Caki2 (cell line): ENCODE measurements around the gene TMEM198. TPM values are rescaled to one million over a fixed set of nuclear protein-coding genes. Genes with fewer than 3 reads are reported as not detected.

ENCODE experiments used
- DNase-seq: peaks from one replicate; pipeline ENCODE4 v3.0.0-alpha.2; 2015; ENCODE audit warnings: low read depth
- in situ Hi-C: cut with HindIII; loops from 2 replicates; pipeline ENCODE4 v1.10.0; 2016; ENCODE audit warnings: low sequenced_read_pairs, low pct_unique_long_range_greater_than_20kb, mixed read lengths
- total RNA-seq: library from RNA; depleted of rRNA; stranded (reverse); fragments of >200 nt; shearing (Covaris generic); gene quantifications from 2 replicates; pipeline ENCODE4 v1.2.3, GENCODE V29; 2014; ENCODE audit warnings: low replicate concordance

Gene TMEM198
- total RNA-seq, 1 experiment from 2014 or later: 4.5 TPM

DNA sequence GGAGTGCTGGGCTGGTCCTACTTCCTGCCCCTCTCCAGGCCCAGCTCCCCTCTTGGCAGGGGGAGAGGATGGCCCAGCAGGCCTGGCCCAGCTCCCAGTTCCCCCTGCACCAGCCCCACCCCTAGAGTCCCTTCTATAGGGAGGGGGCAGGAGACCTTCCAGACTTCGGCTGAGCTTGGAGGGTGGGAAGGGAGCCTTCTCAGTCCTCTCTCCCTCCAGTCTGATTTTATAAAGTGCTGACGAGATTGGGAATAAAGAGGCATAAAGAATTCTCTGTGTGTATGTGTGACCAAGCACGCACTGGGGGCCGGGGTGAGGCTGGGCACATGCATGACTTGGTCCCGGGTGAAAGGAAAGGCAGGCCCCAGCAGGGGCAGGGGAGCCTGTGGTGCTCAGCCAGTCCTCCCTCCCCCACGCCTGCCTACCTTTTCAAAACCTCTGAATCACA lies 5.3 kb upstream of the TMEM198 start:
- DNase-seq: no peak
- in situ Hi-C loops: no loop called here

DNA sequence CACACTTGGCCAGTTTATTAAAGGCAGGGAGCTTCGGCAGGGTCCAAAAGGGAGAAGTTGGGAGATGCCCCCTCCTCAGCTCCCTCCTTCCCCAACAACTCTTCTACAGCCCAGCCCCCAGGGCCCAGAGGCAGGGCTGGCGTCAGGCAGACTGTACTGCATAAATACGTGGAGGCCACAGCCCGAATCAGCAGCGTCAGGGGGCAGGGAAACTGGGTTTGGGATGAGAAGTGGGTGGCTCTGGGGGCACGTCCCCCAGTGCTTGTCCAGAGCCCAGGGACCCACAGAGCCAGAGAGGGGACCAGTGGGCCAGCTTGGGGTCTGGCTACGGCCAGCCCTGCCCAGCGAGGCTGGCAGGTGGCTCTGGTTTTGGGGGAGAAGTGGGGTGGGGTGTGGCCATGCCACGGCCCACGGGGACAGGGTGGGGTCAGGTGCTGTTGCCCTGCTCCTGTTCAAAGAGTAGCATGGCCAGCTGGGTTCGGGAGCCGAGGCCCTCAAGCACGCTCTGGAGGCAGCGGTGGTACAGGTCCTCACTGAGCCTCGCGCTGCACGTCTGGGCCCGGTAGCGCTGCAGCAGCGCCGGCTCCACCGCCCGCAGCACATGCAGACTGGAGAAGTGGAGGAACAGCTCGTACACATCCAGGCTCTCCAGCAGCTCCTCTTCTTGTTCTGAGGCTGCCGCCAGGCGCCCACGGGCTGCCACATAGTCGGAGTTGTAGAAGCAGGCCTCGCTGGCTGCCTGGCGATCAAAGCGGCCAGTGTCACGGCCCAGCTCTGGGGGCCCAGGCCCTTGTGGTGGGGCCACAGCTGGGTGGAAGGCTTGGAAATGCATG lies 4.7 kb upstream of the TMEM198 start:
- in situ Hi-C loops: no loop called here

DNA sequence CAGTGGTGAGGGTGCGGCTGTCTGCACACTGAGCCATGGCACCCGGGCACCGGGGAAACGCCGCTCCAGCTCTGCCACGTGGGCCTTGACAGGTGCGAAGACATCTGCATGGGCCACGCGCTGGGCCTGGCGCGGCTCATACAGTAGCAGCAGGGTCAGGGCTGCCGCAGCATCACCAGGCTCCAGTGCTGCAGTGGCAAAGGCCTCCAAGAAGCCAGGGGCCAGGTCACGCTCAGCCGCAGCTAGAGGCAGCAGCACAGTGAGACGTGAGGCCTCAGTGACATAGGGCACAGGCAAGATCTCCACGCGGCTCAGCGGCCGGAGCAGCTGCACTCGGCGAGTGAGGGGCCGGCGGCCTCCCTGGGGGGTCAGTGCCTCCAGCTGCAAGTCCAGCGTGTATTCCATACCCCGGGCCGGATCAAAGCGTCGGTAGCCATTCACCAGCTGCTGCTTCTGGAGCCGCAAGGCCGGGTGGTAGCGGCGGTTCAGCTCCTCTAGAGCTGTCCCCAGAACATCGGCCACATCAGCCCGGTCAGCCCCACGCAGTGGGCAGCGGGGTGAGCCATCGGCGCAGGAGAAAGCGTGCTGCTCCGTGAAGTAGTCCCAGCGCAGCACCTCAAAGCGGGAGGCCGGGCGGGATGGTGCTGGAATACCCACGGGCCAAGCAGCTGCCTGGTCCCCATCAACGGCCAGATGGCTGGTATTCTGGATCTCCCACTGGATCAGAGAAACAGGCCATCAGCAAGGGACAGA lies 3.7 kb upstream of the TMEM198 start:
- DNase-seq: no peak
- in situ Hi-C loops: no loop called here

More for the DNA sequence above, 4.7 kb upstream of the TMEM198 start:
- DNase-seq: no peak

DNA sequence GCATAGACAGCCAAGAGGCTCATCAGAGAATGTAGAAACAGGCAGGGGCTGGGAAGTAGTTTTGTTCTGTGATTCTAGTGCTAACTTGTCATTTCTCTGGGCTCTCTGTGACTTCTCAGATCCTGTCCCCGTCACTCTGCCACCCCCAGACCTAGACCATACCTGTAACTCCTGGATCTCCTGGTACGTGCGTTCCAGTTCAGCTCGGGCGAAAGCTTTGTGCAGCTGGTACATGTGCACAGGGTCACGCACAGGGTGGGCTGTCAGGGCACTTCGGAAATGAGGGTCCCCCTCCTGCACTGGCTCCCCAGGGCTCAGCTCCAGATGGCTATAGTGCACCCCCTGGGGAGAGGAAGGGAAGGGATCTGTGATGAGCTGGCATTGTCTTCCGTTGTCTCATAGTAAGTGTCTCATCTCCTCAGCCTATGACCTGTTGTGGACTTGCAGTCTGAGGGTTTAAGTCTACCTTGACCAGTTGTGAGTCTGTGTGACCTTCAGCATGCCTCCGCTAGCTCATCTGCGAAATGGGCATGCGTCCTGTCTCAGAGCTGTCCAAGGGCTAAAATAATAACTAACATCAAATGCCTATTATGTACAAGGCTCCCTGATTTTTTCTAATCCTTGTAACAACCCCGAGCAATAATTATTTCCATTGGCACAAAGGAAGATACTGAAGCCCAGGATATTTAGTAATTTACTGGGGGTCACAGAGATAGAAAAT lies 2.9 kb upstream of the TMEM198 start:
- no peak for DNase-seq
- in situ Hi-C loops: no loop called here

DNA sequence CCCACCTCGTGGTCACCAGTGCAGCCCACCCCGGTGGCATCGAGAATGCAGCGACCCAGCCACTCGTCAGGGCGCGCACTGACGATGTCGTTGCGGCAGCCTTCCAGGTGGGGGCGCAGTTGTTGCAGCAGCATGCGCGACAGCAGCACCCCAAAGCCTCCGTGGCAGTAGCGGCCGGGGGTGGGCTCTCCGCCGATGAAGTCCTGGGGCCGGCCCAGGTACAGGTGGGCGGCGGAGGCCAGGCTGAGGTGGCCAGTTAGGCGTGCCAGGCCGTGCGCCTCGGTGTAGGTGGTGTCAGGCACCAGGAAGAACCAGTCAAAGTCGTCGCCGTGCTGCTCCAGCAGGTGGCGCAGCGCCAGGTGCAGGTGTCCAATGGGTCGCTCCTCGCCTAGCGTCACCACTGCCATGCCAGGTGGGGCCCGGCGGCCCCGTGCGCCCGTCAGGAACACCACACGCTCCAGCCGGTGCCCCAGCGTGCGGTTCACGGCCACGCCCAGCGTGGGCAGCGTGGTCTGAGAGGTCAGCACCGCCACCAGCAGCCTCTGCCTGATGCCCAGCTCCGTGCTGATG lies 2.1 kb upstream of the TMEM198 start:
- DNase-seq: peak; percentile 86
- in situ Hi-C loops: no loop called here

DNA sequence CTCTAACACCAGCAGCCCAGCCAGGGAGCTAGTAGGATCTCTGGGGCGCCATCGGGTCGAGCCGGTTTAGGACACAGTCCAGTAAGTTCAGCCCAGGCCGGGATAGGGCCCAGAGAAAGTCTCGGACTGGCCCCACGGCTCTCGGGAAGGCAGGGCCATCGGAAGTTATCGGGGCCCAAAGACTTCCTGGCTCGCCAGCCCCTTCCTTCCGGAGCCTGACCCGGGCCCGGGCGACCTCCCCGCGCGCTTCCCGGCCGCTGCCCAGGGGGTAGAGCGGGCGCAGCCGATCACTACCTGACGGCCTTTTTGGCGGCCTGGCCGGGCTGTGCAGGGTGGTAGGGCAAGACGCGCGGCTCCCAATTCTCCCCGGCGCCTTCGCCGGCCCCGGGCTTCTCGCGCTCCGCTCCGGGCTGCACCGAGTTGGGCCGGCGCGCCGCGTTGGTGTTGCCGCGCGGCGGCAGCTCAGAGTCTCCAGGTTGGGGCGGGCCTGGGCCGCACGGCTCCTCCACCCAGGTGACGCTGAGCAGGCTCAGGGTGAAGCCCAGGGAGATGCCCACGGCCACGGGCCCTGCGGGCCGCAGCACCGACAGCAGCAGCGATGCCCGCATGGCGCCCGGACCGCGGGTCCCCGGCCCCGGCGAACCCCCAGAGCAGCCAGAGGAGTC lies 765 bp upstream of the TMEM198 start:
- DNase-seq: peak; percentile 37
- in situ Hi-C loops: no loop called here

DNA sequence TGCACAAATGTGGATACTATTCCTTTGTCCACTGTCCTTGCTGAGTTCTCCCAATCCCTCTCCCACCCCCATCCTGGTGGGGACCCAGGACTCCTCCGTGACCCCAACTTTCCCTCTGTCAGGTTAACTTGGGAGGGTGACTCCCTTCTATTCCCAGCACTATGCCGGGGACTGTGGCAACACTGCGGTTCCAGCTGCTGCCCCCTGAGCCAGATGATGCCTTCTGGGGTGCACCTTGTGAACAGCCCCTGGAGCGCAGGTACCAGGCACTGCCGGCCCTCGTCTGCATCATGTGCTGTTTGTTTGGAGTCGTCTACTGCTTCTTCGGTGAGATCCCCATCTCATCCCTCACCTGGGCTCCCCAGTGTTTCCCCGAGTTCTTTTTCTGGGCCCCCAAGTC lies 739 bp downstream of the TMEM198 start:
- in situ Hi-C loops: no loop called here
- no peak for DNase-seq

DNA sequence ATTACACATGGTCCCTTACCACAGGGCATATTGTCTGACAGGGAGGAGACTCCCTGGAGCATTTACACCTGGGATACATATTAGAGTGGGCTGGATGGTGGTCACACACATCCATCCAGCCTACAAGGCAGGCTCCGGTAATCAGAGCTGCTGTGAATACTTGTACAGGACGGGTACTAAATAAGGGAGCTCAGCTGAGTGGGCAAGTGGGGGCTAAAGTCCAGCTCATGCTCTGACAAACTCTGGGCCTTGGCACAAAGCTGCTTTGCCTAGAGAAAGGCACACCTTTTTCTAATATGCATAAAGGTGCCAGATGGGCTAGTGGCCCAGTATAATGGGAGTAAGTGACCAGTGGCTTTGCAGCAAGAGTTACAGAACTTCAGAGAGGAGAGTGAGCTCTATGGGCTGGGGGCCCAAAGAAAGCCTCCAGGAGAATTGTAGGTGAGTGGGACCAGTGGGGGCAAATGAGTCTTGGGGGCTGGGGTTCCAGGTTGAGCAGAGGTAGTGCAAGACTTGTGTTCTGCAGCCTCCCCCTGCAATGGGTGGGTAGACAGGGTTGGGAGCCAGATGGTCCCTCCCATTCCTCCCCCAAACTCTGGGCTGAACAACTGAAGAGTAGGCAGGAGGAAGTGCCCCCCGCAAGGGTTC lies 1.6 kb downstream of the TMEM198 start:
- no peak for DNase-seq
- in situ Hi-C loops: no loop called here

DNA sequence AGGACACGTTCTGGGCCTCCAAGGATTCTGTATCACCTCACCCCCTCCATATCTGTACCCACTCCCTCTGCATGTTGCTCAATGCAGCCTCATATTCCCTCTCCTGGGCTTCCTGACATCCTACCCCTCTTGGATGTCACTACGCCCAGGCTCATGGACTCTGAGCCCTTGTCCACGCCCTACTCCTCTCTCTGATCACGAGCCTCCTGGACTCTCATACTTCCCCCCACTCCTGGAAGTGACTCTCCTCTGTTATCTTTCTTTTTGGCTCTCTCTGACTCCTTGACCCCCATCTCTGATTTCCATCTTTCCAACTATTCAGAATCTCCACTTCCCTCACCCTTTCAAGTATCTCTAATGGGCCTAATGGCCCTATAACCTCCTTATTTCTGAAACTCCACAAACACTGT lies 2.1 kb downstream of the TMEM198 start:
- in situ Hi-C loops: no loop called here
- DNase-seq: no peak

DNA sequence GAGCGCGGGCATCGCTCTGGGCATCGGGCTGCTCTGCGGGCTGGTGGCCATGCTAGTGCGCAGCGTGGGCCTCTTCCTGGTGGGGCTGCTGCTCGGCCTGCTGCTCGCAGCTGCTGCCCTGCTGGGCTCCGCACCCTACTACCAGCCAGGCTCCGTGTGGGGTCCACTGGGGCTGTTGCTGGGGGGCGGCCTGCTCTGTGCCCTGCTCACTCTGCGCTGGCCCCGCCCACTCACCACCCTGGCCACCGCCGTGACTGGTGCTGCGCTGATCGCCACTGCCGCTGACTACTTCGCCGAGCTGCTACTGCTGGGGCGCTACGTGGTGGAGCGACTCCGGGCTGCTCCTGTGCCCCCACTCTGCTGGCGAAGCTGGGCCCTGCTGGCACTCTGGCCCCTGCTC lies 3.8 kb downstream of the TMEM198 start:
- DNase-seq: no peak
- in situ Hi-C loops: no loop called here

DNA sequence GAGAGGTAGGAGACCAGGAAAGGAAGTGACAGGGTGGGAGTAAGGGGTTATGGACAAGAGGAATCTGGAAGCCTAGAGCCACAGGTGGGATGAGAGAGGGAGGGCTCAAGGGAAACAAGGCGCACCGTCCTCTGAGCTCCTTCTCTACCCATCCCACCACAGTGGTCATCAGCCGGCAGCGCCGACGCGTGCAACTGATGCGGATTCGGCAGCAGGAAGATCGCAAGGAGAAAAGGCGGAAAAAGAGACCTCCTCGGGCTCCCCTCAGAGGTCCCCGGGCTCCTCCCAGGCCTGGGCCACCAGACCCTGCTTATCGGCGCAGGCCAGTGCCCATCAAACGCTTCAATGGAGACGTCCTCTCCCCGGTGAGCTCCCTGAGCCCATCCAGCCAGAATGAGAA lies 5.2 kb downstream of the TMEM198 start:
- no peak for DNase-seq
- in situ Hi-C loops: no loop called here

DNA sequence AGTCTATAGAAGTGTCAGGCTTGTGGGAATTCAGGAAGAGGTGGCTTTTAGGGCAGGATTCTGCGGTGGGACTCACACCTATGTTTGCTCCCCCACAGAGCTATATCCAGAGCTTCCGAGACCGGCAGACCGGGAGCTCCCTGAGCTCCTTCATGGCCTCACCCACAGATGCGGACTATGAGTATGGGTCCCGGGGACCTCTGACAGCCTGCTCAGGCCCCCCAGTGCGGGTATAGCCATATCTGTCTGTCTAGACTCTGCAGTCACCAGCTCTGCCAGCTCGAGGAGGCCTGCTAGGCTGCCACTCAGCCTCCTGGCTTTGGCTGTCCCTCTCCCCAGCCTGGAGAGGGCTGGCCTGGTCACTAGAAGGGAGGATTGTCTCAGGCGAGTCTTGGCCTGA lies 5.8 kb downstream of the TMEM198 start:
- DNase-seq: no peak
- in situ Hi-C loops: no loop called here

DNA sequence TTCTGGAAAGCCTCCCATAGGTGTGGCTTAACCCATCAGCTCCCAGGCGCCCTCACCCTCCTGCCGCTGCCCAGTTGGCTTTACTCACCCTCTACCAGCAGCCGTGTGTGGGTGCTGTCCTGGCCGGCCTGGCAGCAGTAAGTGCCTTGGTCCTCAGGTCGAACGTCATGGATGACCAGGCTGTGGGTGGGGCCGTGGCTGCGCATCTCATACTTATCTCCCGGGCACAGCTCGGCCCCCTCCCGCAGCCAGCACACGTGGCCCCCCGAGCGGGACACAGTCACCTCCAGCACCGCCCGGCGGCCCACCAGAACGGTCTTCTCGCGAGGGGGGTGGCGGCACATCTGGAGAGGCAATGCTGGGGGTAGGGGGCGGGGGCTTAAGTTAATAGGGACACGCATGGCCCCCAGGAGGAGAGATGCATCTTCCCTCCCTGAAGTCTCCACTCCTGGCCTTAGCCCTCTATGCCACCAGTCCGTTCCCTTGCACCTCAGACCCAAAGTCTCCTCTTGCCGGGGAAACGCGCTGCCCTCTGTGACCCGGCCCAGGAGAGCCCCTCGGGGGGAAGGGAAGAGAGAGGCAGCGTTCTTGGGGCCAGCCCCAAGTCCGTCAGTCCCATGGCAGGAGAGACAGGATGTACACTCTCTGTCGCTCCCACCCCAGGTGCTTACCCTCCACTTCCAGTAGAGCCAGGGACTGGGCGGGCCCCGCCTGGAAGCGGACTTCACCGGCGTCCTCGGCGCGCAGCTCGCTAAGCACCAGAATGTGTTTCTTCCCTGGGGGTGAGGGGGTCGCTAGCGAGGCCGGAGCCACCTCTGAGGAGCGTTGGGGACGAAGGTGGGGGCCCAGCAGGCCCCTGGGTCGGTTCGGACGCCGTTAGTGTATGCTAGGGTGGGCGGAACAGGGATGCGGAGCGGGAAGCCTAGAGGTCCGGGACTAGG lies 7.9 kb downstream of the TMEM198 start:
- in situ Hi-C loops: no loop called here
- DNase-seq: peak; percentile 54

DNA sequence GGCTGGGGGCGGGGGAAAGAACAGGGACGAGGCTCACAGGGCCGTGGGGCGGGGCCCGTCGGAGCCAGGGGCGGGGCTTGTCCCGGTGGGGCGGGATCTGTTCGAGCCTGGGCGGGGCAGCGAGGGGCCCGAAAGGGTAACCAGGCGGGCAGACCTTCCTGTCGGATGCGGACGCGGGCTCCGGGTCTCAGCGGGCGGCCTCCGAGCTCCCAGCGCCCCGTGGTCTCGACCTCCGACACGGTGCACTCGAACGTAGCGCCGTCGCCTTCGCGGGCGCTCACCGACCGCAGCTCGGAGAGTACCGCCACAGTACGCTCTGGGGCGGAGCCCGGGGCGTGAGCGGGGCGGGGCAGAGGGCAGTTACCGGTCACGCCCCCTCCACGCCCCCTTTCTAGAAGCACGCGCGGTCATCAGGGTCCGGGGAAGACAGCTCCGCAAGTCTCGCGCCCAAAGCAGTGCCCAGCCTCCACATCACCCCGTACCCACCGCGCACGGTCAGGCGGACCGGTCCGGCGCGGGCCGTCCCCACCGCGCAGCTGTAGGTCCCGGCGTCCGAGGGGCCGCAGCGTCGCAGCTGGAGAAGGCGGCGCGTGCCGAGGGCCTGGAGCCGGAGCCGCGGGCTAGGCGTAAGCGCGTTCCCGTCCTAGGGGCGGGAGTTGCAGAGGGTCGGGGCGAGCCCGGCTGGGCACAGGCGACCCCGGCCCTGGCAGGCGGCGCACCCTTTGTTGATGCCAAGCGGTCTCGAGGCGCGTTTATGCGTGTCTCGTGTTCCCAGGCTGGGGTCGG lies 8.7 kb downstream of the TMEM198 start:
- in situ Hi-C loops: no loop called here
- peak; percentile 82 for DNase-seq

DNA sequence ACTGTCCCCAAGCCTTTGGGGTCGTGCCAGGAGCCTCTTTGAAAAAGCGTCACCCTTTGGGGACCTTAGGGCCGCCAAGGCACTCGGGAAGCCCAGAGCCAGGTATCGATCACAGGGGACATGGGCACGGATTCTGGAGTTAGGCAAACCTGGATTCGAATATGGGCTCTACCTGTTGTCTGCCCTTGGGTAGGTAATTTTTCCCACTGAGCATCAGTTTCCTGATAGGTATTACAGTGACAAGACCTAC lies 9.3 kb downstream of the TMEM198 start:
- in situ Hi-C loops: no loop called here

DNA sequence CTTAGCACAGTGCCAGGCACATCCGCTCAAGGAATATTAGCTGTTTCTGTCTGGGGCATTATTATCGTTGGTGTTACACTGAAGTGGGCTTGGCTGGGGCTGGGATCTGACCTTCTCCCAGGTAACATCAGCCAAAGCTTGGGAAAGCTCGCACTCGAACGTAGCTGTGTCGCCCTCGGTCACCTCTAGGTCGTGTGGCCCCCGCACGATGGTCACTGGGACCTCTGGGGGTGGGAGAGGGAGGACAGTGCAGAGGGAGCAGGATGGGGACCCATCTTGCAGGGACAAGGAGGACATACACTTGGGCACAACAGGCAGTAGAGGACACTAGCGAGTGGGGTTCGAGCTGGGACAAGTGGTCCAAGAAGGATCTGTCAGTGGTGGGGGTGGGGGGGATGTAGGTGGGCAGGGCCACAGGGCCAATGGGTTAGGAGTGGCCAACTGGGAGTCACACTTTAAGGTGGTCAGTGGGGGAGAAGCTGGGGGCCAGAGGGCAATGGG lies 9.7 kb downstream of the TMEM198 start:
- in situ Hi-C loops: no loop called here
- DNase-seq: no peak

More for the DNA sequence above, 9.3 kb downstream of the TMEM198 start:
- no peak for DNase-seq
